ENCODE measurements around the gene NKAIN2. TPM values are rescaled to one million over a fixed set of nuclear protein-coding genes. Genes with fewer than 3 reads are reported as not detected.
"Not testable (repeated sequence)": the region's sequence is repeated elsewhere in the genome, so short reads cannot be mapped to it uniquely, and the experiment has no call there.

Gene NKAIN2
- total RNA-seq, 3 donors from 2014 or later (not counting 1 experiment from before 2014, with no cell fraction given), result 0.45 TPM; not detected in 2

GRCh38 chr6:123967905-123968304 lies 164.2 kb downstream of the NKAIN2 start:
- no peak overlapping the region for H3K27ac ChIP-seq (ENCODE audit: low read length)
- no peak for ATAC-seq
- intact Hi-C loops (cut with micrococcal nuclease), result no loop called here
- Mint-ChIP-seq H3K27ac (no peak overlapping the region), H3K4me1 (no peaks in the 10 kb centered on the region), H3K9me3 (peaks cover 0 to 5% of the 10 kb centered on the region in 2 donors), H3K4me3 (no peak overlapping the region), H3K36me3 (no peaks in the 10 kb centered on the region), H3K27me3 (ENCODE audit: low read depth in 2 of 2) (no peaks in the 10 kb centered on the region)
- no peak for DNase-seq
- WGBS (ENCODE audit: insufficient coverage), result 52% methylated on average over 6 of the region's 6 CpGs
- H3K36me3 ChIP-seq (ENCODE audit: control insufficient read depth, insufficient read depth, low read length), result no peaks in the 10 kb centered on the region
- TF ChIP-seq CTCF (IDR thresholded peaks at IDR 0.05), result no peak
- no peaks in the 10 kb centered on the region for H3K9me3 ChIP-seq (ENCODE audit: control insufficient read depth, insufficient read depth, low read length)
- no peak overlapping the region for H3K4me3 ChIP-seq (ENCODE audit: low read length)
- no peaks in the 10 kb centered on the region for H3K27me3 ChIP-seq (ENCODE audit: control insufficient read depth, insufficient read depth, low read length)
- H3K4me1 ChIP-seq (ENCODE audit: control insufficient read depth, insufficient read depth, low read length), result no peaks in the 10 kb centered on the region

DNA sequence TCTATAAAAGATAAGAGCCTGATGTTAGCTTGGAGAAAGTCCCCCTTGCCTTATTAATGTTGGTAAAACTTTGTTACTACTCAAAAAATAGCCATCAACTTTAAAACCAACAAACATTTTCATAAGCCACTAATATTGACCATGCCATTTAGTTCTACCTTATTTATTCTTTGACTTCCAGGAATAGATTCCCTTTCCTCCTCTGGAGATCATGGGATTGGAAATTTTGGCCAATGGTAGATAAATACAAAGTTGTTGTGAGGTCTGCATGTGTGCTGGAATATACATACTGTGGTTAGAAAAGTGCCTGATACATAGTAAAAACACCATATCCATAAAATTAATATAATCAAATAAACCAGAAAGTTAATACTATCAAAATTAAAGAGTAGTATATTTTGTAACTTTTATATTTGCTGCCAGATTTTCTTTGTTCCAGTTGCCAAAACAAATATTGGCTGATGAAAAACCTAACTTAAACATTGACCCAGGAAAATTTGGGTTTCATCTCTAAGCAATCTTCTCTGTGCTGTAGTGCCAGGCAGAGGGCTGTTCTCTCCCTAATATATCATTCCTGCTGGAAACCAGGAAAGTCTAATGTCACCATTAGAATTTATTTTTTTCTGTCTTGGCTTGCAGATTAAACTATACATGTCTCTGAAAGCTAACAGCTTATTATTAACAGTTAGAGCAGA lies 169.1 kb downstream of the NKAIN2 start:
- intact Hi-C loops (cut with micrococcal nuclease), result no loop called here
- H3K4me1 ChIP-seq (ENCODE audit: control insufficient read depth, insufficient read depth, low read length), result no peaks in the 10 kb centered on the region

GRCh38 chr6:123980311-123980710 lies 176.6 kb downstream of the NKAIN2 start:
- H3K27me3 Mint-ChIP-seq (ENCODE audit: low read depth in 2 of 2), result no peaks in the 10 kb centered on the region
- intact Hi-C loops (cut with micrococcal nuclease), result no loop called here
- H3K4me3 Mint-ChIP-seq, result no peak overlapping the region
- Histone ChIP-seq H3K36me3 (ENCODE audit: control insufficient read depth, insufficient read depth, low read length) (no peaks in the 10 kb centered on the region), H3K4me3 (ENCODE audit: low read length) (no peak overlapping the region), H3K4me1 (ENCODE audit: control insufficient read depth, insufficient read depth, low read length) (no peaks in the 10 kb centered on the region), H3K27me3 (ENCODE audit: control insufficient read depth, insufficient read depth, low read length) (no peaks in the 10 kb centered on the region), H3K9me3 (ENCODE audit: control insufficient read depth, insufficient read depth, low read length) (no peaks in the 10 kb centered on the region), H3K27ac (ENCODE audit: low read length) (no peak overlapping the region)
- no peak for ATAC-seq
- 100% methylated on average over 2 of the region's 2 CpGs for WGBS (ENCODE audit: insufficient coverage)
- DNase-seq, result no peak
- H3K9me3 Mint-ChIP-seq, result peaks cover 8 to 11% of the 10 kb centered on the region in 2 donors
- no peaks in the 10 kb centered on the region for H3K36me3 Mint-ChIP-seq
- no peak overlapping the region for H3K27ac Mint-ChIP-seq
- H3K4me1 Mint-ChIP-seq, result no peaks in the 10 kb centered on the region
- no peak for TF ChIP-seq CTCF (IDR thresholded peaks at IDR 0.05)

More for the DNA sequence above, 169.1 kb downstream of the NKAIN2 start:
- no peaks in the 10 kb centered on the region for H3K36me3 ChIP-seq (ENCODE audit: control insufficient read depth, insufficient read depth, low read length)
- Mint-ChIP-seq H3K4me1 (no peaks in the 10 kb centered on the region), H3K9me3 (peaks cover 2 to 4% of the 10 kb centered on the region in 2 donors), H3K4me3 (no peak overlapping the region), H3K36me3 (no peaks in the 10 kb centered on the region), H3K27me3 (ENCODE audit: low read depth in 2 of 2) (no peaks in the 10 kb centered on the region), H3K27ac (no peak overlapping the region)
- H3K27ac ChIP-seq (ENCODE audit: low read length), result no peak overlapping the region
- no peaks in the 10 kb centered on the region for H3K27me3 ChIP-seq (ENCODE audit: control insufficient read depth, insufficient read depth, low read length)
- DNase-seq (no peak), ATAC-seq (no peak)
- H3K9me3 ChIP-seq (ENCODE audit: control insufficient read depth, insufficient read depth, low read length), result no peaks in the 10 kb centered on the region
- H3K4me3 ChIP-seq (ENCODE audit: low read length), result no peak overlapping the region
- TF ChIP-seq CTCF (IDR thresholded peaks at IDR 0.05), result no peak

- no peaks in the 10 kb centered on the region for H3K4me1 ChIP-seq (ENCODE audit: control insufficient read depth, insufficient read depth, low read length)
- Mint-ChIP-seq H3K27me3 (ENCODE audit: low read depth in 2 of 2) (no peaks in the 10 kb centered on the region), H3K4me3 (no peak overlapping the region), H3K4me1 (no peaks in the 10 kb centered on the region), H3K36me3 (no peaks in the 10 kb centered on the region), H3K9me3 (peaks cover 6 to 7% of the 10 kb centered on the region in 2 donors), H3K27ac (no peak overlapping the region)
- peaks cover 2% of the 10 kb centered on the region for H3K9me3 ChIP-seq (ENCODE audit: control insufficient read depth, insufficient read depth, low read length)
- TF ChIP-seq CTCF (IDR thresholded peaks at IDR 0.05), result no peak
- WGBS (ENCODE audit: insufficient coverage), result 94% methylated on average over 3 of the region's 4 CpGs
- H3K36me3 ChIP-seq (ENCODE audit: control insufficient read depth, insufficient read depth, low read length), result no peaks in the 10 kb centered on the region
- ATAC-seq (no peak), DNase-seq (no peak)
- intact Hi-C loops (cut with micrococcal nuclease), result no loop called here
- H3K27me3 ChIP-seq (ENCODE audit: control insufficient read depth, insufficient read depth, low read length), result no peaks in the 10 kb centered on the region
- H3K27ac ChIP-seq (ENCODE audit: low read length), result no peak overlapping the region
- H3K4me3 ChIP-seq (ENCODE audit: low read length), result no peak overlapping the region
These were observed 183.3 kb downstream of the NKAIN2 start for GRCh38 chr6:123986938-123987337.

DNA sequence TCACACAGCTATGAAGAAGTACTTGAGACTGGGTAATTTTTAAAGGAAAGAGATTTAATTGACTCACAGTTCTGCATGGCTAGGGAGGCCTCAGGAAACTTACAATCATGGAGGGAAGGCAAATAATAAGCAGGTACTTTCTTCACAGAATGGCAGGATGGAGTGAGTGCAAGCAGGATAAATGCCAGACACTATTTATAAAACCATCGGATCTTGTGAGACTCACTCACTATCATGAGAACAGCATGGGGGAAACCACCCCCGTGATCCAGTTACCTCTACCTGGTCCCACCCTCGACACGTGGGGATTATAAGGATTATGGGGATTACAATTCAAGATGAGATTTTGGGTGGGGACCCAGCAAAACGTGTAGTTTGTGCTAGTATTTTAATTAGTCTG lies 186.3 kb downstream of the NKAIN2 start:
- H3K27ac Mint-ChIP-seq; H3K27me3 ChIP-seq (ENCODE audit: control insufficient read depth, insufficient read depth, low read length); H3K4me3 Mint-ChIP-seq; H3K27ac ChIP-seq (ENCODE audit: low read length); H3K9me3 Mint-ChIP-seq; H3K36me3 Mint-ChIP-seq; ATAC-seq; H3K27me3 Mint-ChIP-seq (ENCODE audit: low read depth in 2 of 2); H3K4me1 Mint-ChIP-seq; intact Hi-C loops (cut with micrococcal nuclease); H3K4me3 ChIP-seq (ENCODE audit: low read length); H3K4me1 ChIP-seq (ENCODE audit: control insufficient read depth, insufficient read depth, low read length); H3K9me3 ChIP-seq (ENCODE audit: control insufficient read depth, insufficient read depth, low read length); DNase-seq; H3K36me3 ChIP-seq (ENCODE audit: control insufficient read depth, insufficient read depth, low read length): not testable (repeated sequence)
- WGBS (ENCODE audit: insufficient coverage), result 42% methylated on average over 5 of the region's 5 CpGs
